Esophagus squamous epithelium (tissue), 4 donors: Measurements from ENCODE around the gene TRAPPC11.

Experiments
- POLR2A ChIP-seq, 4 donors: fragments of 450-650 bp; IDR thresholded peaks; one replicate each; pipeline ENCODE4 v1.6.1; 2017; ENCODE audit warnings: antibody characterized with exemption in 4 of 4, mild to moderate bottlenecking in 4 of 4, moderate library complexity in 3 of 4
- TF ChIP-seq, protein P1 (sequence below), 6 experiments: fragments of 450-650 bp in 4 of 6; fragments of 200-600 bp in 2 of 6; sonication (generic) in 2 of 6; IDR thresholded peaks; one replicate each; pipeline ENCODE4 v1.5.1; 2016 to 2019; ENCODE audit warnings: antibody characterized with exemption in 6 of 6, mild to moderate bottlenecking in 4 of 6, moderate library complexity in 4 of 6

GRCh38 chr4:183746305-183747229, 87.5 kb downstream of the TRAPPC11 start:
- TF ChIP-seq, protein P1, sequence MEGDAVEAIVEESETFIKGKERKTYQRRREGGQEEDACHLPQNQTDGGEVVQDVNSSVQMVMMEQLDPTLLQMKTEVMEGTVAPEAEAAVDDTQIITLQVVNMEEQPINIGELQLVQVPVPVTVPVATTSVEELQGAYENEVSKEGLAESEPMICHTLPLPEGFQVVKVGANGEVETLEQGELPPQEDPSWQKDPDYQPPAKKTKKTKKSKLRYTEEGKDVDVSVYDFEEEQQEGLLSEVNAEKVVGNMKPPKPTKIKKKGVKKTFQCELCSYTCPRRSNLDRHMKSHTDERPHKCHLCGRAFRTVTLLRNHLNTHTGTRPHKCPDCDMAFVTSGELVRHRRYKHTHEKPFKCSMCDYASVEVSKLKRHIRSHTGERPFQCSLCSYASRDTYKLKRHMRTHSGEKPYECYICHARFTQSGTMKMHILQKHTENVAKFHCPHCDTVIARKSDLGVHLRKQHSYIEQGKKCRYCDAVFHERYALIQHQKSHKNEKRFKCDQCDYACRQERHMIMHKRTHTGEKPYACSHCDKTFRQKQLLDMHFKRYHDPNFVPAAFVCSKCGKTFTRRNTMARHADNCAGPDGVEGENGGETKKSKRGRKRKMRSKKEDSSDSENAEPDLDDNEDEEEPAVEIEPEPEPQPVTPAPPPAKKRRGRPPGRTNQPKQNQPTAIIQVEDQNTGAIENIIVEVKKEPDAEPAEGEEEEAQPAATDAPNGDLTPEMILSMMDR (IDR thresholded peaks at IDR 0.05): no peak
- no peak for TF ChIP-seq POLR2A (IDR thresholded peaks at IDR 0.05)
